ENCODE measurements around the gene OR2A42. TPM values are rescaled to one million over a fixed set of nuclear protein-coding genes. Genes with fewer than 3 reads are reported as not detected.
"Not testable (repeated sequence)": the region's sequence is repeated elsewhere in the genome, so short reads cannot be mapped to it uniquely, and the experiment has no call there.

Gene OR2A42
- total and polyA plus RNA-seq, 2 donors (not counting 3 experiments of a cell fraction or from before 2014, with no cell fraction given) = not detected

GRCh38 chr7:144220531-144220930 lies 18.9 kb downstream of the OR2A42 start:
- H3K9me3 ChIP-seq (replicated peaks; ENCODE audit: control insufficient read depth, insufficient read depth, low read length); H3K4me3 ChIP-seq (replicated peaks in 1 of 3; ENCODE audit: insufficient read depth in 1 of 3, low read depth in 1 of 3, low read length in 3 of 3); H3K4me2 ChIP-seq (ENCODE audit: insufficient read depth, low read length); H3K27me3 ChIP-seq (ENCODE audit: control insufficient read depth in 2 of 2, insufficient read depth in 2 of 2, low read length in 2 of 2); H3K9me1 ChIP-seq (replicated peaks; ENCODE audit: control insufficient read depth, extremely low read depth, insufficient read depth, low read length); DNase-seq (ENCODE audit: low read depth, low spot score); H3K27ac ChIP-seq (ENCODE audit: insufficient read depth, low read depth, low read length); BruUV-seq (replicated peaks); FAIRE-seq; H3K9ac ChIP-seq (replicated peaks; ENCODE audit: extremely low read depth, insufficient read depth, low read length); dilution Hi-C loops (cut with MboI; ENCODE audit: extremely low pct_ligation_motif_present, low sequenced_read_pairs); H3K36me3 ChIP-seq (ENCODE audit: control insufficient read depth in 2 of 2, extremely low read depth in 1 of 2, insufficient read depth in 2 of 2, low read length in 2 of 2); CTCF ChIA-PET; H3K79me2 ChIP-seq (ENCODE audit: control insufficient read depth, insufficient read depth, low read length); intact Hi-C loops (cut with micrococcal nuclease); POLR2A ChIA-PET; H3K4me1 ChIP-seq (ENCODE audit: control insufficient read depth, extremely low read depth, insufficient read depth, low read length); H2AFZ ChIP-seq (ENCODE audit: low read depth, low read length); H4K20me1 ChIP-seq (replicated peaks; ENCODE audit: control insufficient read depth, extremely low read depth, insufficient read depth, low read length): not testable (repeated sequence)

GRCh38 chr7:144219149-144219548 lies 20.3 kb downstream of the OR2A42 start:
- H2AFZ ChIP-seq (ENCODE audit: low read depth, low read length); dilution Hi-C loops (cut with MboI; ENCODE audit: extremely low pct_ligation_motif_present, low sequenced_read_pairs); DNase-seq (ENCODE audit: low read depth, low spot score); POLR2A ChIA-PET; H3K9me3 ChIP-seq (replicated peaks; ENCODE audit: control insufficient read depth, insufficient read depth, low read length); H3K4me3 ChIP-seq (replicated peaks in 1 of 3; ENCODE audit: insufficient read depth in 1 of 3, low read depth in 1 of 3, low read length in 3 of 3); H4K20me1 ChIP-seq (replicated peaks; ENCODE audit: control insufficient read depth, extremely low read depth, insufficient read depth, low read length); BruUV-seq (replicated peaks); H3K9me1 ChIP-seq (replicated peaks; ENCODE audit: control insufficient read depth, extremely low read depth, insufficient read depth, low read length); intact Hi-C loops (cut with micrococcal nuclease); CTCF ChIA-PET; H3K36me3 ChIP-seq (ENCODE audit: control insufficient read depth in 2 of 2, extremely low read depth in 1 of 2, insufficient read depth in 2 of 2, low read length in 2 of 2); H3K4me2 ChIP-seq (ENCODE audit: insufficient read depth, low read length); H3K27ac ChIP-seq (ENCODE audit: insufficient read depth, low read depth, low read length); H3K79me2 ChIP-seq (ENCODE audit: control insufficient read depth, insufficient read depth, low read length); H3K9ac ChIP-seq (replicated peaks; ENCODE audit: extremely low read depth, insufficient read depth, low read length); H3K4me1 ChIP-seq (ENCODE audit: control insufficient read depth, extremely low read depth, insufficient read depth, low read length); H3K27me3 ChIP-seq (ENCODE audit: control insufficient read depth in 2 of 2, insufficient read depth in 2 of 2, low read length in 2 of 2): not testable (repeated sequence)
- FAIRE-seq = peak; percentile 75

- dilution Hi-C loops (cut with MboI; ENCODE audit: extremely low pct_ligation_motif_present, low sequenced_read_pairs); BruUV-seq (replicated peaks); FAIRE-seq; H3K4me2 ChIP-seq (ENCODE audit: insufficient read depth, low read length); H3K9me3 ChIP-seq (replicated peaks; ENCODE audit: control insufficient read depth, insufficient read depth, low read length); H3K27ac ChIP-seq (ENCODE audit: insufficient read depth, low read depth, low read length); H3K27me3 ChIP-seq (ENCODE audit: control insufficient read depth in 2 of 2, insufficient read depth in 2 of 2, low read length in 2 of 2); H3K36me3 ChIP-seq (ENCODE audit: control insufficient read depth in 2 of 2, extremely low read depth in 1 of 2, insufficient read depth in 2 of 2, low read length in 2 of 2); H3K4me3 ChIP-seq (replicated peaks in 1 of 3; ENCODE audit: insufficient read depth in 1 of 3, low read depth in 1 of 3, low read length in 3 of 3); POLR2A ChIA-PET; H3K79me2 ChIP-seq (ENCODE audit: control insufficient read depth, insufficient read depth, low read length); H2AFZ ChIP-seq (ENCODE audit: low read depth, low read length); H3K9me1 ChIP-seq (replicated peaks; ENCODE audit: control insufficient read depth, extremely low read depth, insufficient read depth, low read length); H3K9ac ChIP-seq (replicated peaks; ENCODE audit: extremely low read depth, insufficient read depth, low read length); H3K4me1 ChIP-seq (ENCODE audit: control insufficient read depth, extremely low read depth, insufficient read depth, low read length); H4K20me1 ChIP-seq (replicated peaks; ENCODE audit: control insufficient read depth, extremely low read depth, insufficient read depth, low read length); CTCF ChIA-PET; intact Hi-C loops (cut with micrococcal nuclease): not testable (repeated sequence)
- peak; percentile 0 for DNase-seq (ENCODE audit: low read depth, low spot score)
These were observed 20.8 kb downstream of the OR2A42 start for GRCh38 chr7:144218581-144218980.

- POLR2A ChIA-PET; H2AFZ ChIP-seq (ENCODE audit: low read depth, low read length); dilution Hi-C loops (cut with MboI; ENCODE audit: extremely low pct_ligation_motif_present, low sequenced_read_pairs); H3K36me3 ChIP-seq (ENCODE audit: control insufficient read depth in 2 of 2, extremely low read depth in 1 of 2, insufficient read depth in 2 of 2, low read length in 2 of 2); BruUV-seq (replicated peaks); H3K9ac ChIP-seq (replicated peaks; ENCODE audit: extremely low read depth, insufficient read depth, low read length); H3K4me2 ChIP-seq (ENCODE audit: insufficient read depth, low read length); CTCF ChIA-PET; H4K20me1 ChIP-seq (replicated peaks; ENCODE audit: control insufficient read depth, extremely low read depth, insufficient read depth, low read length); H3K27me3 ChIP-seq (ENCODE audit: control insufficient read depth in 2 of 2, insufficient read depth in 2 of 2, low read length in 2 of 2); FAIRE-seq; H3K4me1 ChIP-seq (ENCODE audit: control insufficient read depth, extremely low read depth, insufficient read depth, low read length); H3K9me3 ChIP-seq (replicated peaks; ENCODE audit: control insufficient read depth, insufficient read depth, low read length); H3K9me1 ChIP-seq (replicated peaks; ENCODE audit: control insufficient read depth, extremely low read depth, insufficient read depth, low read length); H3K27ac ChIP-seq (ENCODE audit: insufficient read depth, low read depth, low read length); H3K4me3 ChIP-seq (replicated peaks in 1 of 3; ENCODE audit: insufficient read depth in 1 of 3, low read depth in 1 of 3, low read length in 3 of 3); intact Hi-C loops (cut with micrococcal nuclease); H3K79me2 ChIP-seq (ENCODE audit: control insufficient read depth, insufficient read depth, low read length); DNase-seq (ENCODE audit: low read depth, low spot score): not testable (repeated sequence)
These were observed 22.2 kb downstream of the OR2A42 start for GRCh38 chr7:144217200-144217599.

All from endothelial cell of umbilical vein (primary cell).